ENCODE results near the gene KDM1B.
"Not testable (repeated sequence)": the region's sequence is repeated elsewhere in the genome, so short reads cannot be mapped to it uniquely, and the experiment has no call there.

The KDM1B gene

DNA sequence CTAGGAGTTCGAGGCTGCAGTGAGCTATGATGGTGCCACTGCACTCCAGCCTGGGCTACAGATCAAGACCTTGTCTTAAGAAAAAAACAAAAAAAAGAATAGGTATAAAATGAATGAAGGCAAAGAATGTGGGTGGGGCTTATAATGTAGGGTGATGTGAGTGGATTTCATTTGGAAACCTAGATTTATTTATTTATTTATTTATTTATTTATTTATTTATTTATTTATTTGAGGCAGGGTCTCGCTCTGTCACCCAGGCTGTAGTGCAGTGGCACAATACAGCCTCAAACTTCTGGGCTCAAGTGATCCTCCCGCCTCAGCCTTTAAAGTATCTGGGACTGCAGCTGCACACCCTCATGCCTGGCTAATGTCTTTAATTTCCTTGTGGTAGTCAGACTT is 3.8 kb upstream of the KDM1B start:
- not testable (repeated sequence) for DNase-seq

DNA sequence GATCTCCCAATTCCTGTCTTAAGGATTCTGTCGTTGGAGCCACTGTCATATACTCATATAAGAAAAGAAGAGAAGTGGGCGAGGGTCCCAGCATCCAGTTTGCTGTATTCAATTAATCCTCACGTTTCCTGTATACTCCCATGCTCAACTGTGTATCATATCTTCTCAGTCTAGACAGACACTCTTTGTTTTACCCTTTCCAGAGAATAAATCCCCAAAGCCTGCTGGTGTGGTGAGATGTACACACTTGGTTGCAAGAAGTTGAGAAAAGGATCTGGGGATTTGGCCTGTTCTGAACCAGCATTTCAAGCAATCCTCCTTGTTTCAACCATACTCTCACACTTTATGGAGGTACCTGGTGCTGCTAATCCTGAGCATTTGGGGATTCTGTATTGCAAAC is 3.4 kb upstream of the KDM1B start:
- no peak for DNase-seq

DNA sequence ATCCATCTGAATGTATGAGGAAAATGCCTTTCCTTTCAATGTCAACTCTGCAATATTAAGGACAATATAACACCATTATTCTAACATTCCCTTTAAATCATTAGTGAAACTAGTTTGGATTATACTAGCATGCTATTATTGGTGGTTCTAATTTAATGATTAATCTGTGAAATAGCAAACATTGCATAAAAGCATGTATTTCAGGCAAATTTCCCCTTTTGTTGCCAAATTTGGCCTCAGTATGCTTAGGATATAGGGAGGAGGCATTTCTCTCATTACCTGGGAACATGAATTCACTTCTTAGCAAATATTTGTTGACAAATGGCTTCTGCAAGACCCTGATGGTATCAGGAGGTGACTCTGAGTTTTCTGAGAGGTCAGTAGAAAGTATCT is 1.9 kb upstream of the KDM1B start:
- no peak for DNase-seq

DNA sequence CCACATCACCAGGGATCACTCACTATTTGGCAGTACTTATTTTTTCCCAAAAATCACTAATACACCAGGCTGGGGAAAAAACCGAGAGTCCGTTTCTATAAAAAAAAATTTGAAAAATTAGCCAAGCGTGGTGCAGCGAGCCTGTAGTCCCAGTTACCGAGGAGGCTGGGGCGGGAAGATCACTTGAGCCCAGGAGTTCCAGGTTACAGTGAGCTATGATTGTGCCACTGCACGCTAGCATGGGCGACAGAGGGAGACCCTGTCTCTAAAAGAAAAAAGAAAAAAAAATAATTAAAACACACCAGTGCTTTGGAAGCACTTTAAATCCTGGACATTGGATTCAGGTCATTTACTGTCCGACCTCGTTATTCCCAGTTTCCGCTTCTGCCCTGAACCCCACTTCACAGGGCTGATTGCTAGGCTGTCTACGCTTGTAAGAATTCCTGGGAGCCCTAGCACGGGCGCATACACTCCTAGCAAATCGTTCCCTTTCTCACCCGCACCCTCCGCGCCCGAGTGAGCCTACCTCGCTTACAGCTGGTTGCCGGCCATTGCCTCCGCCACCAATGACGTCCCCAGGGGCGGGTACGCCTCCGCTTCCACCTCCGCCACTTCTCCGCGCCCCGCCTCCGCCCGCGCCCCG is 594 bp upstream of the KDM1B start, which contains the start of gene TPMT:
TSS of gene TPMT (minus strand) at position 571 of the 643 bp plus-strand sequence. CDS start 5,950 bp downstream, outside the sequence.
- DNase-seq = peak; percentile 98

DNA sequence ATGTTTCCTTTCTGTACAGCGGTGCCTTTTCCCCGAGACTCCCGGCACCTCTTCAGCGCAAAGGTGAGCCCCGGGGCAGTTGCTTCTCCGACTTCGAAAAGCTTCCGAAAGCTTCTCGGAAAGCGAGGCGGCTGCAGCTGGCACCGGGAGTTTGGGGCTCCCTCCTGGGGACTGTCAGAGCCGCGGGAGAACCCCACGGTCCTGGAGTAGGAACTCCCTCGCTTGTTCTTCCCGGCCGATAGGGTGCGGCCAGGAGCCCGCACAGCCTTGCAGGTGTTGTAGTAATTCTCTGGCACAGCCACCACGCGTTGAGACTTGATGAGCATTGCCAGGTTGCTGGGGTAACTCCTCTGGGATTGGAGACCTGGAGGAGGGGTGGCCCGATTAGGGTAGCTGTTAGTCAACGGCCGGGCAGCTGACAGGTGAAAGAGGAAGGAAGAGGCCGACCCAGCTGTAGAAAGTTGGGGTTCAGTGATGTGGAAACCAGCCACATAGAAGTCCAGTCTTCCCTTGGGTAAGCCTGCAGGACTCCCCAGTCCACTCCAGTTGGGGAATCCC is 721 bp downstream of the KDM1B start:
- peak; percentile 85 for DNase-seq

DNA sequence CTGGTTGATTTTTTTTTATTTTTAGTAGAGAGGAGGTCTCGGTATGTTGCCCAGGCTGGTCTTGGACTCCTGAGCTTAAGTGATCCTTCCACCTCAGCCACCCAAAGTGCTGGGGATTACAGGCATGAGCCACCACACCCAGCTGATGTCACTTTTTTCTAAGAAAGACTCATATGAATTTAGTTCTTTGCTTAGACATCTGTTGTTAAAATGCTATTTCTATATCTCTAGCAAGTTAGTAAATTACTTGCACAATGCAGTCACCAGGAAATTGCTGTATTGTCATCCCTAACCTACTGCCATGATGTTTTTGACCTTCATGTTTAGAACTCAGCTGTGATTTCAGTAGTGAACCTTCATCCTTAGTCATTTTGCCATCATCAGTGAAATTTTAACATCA is 5.7 kb downstream of the KDM1B start:
- DNase-seq = no peak

DNA sequence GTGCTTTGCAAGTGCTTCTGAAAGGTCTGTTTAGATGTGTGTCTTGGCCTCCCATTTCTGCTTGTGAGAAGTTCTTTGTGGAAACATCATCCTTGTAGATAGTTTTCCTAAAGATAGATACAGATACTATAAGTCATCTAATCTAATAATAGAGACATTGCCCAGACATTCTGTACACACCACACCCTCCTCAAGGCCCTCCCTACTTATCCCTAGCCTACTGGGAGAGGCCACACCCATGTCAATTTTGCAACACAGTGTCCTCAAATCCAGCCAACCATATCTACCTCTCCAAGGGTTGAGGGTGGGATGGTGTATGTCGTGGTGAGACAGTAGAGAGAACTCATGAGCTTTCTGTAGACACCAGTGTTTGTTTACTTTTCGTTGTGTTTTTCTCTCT is 6.2 kb downstream of the KDM1B start:
- no peak for DNase-seq

DNA sequence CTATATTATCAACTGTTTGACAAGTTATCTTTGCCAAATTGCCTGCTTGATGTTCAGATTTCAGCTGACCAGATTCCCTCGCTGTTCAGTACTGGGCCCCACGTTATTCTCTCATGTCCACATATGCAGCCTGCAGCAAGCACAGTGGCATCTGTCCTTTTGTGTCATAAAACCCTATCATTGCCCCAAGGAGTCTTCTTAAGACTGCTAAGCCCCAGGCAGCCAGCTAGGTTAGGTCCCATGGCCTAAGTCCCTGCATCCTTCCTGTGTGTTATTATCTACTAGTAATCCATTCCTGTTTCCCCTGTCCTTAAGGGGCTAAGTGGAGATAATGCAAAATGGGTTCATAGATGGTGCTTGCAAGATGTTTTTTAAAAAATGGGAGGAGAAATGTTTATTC is 7.2 kb downstream of the KDM1B start:
- no peak for DNase-seq

DNA sequence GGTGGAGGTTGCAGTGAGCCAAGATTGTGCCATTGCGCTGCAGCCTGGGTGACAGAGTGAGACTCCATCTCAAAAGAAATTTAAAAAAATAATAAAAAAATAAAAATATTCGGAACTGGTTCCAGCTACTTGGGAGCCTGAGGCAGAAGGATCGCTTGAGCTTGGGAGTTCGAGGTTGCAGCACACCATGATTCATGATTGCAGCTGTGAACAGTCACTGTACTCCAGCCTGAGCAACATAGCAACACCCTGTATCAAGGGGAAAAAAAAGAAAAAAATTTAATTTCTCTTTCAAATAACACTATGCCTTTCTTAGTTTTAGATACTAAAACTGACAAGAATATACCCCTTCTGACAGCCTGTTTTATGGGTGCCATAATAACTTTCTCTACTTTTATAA is 10.5 kb downstream of the KDM1B start:
- DNase-seq = no peak

DNA sequence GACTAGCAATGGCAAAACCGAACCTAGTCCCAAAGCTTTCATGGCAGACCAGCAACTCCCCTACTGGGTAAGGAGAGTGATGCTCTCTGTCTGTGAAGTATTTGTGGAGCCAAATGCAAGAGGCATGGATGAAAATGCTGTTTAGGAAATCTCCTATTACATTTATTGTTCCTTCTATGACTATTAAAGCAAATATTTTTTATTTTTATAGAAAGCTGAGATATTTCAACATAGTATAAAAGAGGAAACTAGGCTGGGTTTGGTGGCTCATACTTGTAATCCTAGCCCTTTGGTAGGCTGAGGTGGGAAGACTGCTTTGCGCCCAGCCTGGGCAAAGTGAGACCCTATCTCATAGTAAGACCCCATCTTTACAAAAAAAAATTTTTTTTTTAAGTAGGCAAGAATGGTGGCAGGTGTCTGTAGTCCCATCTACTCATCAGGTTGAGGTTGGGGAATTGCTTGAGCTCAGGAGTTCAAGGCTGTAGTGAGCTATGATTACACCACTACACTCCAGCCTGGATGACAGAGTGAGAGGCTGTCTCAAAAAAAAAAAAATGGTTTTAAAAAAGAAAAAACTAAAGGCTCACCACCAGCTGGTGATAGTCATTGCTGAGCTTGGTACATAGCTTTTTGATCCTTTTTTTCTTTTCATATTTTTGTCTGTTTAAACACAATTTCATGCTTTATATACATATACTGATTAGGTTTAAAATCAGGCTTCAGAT is 11.3 kb downstream of the KDM1B start:
- DNase-seq = no peak

DNA sequence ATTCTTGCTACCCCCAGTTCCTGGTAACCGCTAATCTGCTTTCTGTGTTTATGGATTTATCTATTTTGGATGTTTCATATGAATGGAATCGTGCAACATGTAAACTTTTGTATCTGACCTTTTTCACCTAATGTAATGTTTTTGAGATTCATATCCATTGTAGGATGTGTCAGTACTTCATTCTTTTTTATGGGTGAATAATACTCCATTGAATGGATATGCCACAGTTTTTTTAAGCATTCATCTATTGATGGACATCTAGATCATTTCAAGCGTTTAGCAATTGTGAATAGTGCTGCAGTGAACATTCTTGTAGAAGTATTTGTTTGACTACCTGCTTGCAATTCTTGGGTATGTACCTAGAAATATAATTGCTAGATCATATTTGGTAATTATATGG is 13.0 kb downstream of the KDM1B start:
- no peak for DNase-seq

DNA sequence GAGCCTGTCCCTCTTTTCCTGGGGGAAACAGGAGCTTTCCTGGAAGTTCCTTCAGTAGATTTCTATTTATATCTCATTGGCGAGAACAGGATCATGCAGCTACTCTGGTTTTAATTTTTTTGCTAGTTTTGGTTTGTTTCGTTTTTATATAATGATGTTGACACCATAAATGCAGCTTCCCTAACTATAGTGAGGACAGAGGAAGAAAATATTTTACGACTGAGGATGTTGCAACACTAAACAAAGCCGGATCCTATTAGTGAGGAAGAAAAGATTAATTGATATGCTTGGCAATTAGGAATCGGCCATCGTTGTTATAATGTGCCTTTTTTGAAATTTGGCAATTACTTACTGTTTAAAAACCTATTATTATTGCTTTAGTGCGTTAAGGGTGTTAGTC is 16.6 kb downstream of the KDM1B start:
- no peak for DNase-seq

DNA sequence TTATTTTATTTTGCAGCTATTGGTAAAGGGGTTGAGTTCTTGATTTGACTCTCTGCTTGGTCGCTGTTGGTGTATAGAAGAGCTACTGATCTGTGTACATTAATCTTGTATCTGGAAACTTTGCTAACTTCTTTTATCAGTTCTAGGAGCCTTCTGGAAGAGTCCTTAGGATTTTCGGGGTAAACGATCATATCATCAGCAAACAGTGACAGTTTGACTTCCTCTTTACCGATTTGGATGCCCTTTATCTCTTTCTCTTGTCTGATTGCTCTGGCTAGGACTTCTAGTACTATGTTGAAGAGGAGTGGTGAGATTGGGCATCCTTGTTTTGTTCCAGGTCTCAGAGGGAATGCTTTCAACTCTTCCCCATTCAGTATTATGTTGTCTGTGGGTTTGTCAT is 21.0 kb downstream of the KDM1B start:
- DNase-seq = not testable (repeated sequence)

DNA sequence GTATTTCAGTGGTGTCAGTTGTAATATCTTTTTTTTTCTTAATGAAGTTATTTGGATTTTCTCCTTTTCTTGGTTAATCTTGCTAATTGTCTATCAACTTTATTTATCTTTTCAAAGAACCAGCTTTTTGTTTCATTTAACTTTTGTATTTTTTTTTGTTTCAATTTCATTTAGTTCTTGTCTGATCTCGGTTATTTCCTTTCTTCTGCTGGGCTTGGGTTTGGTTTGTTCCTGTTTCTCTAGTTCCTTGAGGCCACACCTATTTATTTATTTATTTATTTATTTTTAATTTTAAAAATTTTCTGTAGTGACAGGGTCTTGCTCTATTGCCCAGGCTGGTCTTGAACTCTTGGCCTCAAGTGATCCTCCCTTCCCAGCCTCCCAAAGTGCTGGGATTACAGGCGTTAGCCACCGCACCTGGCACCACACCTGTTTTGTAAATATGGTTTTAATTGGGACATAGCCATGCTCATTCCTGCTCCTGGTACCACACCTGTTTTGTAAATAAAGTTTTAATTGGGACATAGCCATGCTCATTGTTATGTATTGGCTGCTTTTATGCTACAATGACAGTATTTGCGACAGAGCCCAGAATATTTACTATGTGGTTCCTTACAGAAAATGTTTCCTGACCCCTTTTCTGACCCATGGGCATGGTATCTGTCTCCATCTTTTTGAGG is 22.2 kb downstream of the KDM1B start:
- DNase-seq = no peak

DNA sequence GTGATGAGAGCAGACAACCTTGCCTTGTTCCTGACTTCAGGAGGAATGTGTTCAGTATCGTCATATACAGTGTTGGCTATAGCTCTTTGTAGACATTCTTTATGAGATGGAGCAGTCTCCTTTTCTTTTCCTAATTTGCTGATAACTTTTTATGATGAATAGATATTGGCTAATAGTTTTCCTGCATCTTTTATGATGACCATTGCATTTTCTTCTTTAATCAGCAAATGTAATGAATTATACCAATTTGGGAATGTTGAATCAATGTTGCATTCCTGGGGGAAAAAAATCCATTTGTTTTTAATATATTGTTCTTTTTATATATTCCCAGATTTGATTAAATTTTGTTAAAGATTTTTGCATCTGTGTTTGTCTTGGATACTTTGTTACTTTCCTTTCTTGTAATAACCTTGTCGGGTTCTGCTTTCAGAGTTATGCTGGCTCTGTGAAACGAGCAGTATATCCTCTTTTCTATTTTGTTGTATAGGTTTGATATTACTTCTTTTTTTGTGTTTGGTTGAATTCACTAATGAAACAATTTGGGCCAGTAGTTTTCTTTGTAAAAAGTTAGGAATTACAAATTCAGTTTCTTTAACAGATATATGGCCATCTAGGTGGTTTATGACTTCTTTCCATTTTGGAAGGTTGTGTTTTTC is 23.9 kb downstream of the KDM1B start:
- DNase-seq = no peak

DNA sequence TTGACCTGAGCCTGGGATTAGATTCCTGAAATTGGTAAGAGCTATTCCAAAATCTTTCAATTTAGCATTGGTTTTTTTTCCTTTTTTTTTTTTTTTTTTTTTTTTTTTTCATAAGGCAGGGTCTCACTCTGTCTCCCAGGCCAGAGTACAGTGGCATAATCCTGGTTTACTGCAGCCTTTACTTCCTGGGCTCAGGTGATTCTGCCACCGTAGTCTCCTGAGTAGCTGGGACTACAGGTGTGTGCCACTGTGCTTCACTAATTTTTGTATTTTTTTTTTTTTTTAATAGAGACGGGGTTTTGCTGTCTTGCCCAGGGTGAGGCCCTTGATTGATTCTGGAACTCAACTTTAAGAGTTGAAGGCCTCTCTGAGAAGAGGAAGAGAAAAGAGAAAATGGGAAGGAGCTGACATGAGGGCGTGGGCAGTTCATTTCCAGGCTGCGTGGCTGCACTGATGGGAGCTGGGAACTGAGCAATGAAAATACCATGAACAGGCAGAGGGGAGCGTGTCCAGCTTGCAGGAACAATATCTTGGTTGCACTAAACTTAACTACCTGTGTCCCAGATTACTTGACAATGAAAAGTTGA is 24.6 kb downstream of the KDM1B start:
- no peak for DNase-seq

DNA sequence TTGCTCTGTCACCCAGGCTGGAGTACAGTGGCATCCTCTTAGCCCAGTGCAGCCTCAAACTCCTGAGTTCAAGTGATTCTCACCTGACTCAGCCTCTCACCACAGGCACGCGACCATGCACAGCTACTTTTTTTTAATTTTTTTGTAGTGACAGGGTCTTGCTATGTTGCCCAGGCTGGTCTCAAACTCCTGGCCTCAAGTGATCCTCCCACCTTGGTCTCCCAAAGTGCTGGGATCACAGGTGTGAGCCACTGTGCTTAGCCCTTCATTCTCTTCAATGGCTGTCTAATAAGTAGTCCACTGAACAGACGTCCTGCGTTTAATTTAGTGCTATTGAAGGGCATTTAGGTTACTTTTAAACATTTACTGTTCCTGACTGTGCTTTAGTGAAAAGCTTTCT is 27.3 kb downstream of the KDM1B start:
- no peak for DNase-seq

DNA sequence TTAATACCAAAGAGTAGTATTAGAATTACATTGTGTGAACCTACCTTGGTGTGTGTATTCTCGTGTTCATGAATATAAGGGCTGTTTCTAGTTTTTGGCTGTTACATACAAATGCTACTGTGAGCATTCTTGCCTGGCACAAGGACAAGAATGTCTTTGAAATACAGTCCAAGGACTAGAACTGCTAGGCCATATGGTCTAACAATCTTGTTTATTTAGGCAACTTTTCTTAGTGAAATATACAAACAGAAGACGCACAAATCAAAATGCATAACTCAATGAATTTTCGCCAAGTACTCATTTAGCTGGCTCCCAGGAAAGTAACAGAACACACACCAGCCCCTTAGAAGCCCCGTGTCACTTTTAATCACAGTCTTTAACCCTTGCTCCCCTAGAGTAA is 28.5 kb downstream of the KDM1B start:
- no peak for DNase-seq

DNA sequence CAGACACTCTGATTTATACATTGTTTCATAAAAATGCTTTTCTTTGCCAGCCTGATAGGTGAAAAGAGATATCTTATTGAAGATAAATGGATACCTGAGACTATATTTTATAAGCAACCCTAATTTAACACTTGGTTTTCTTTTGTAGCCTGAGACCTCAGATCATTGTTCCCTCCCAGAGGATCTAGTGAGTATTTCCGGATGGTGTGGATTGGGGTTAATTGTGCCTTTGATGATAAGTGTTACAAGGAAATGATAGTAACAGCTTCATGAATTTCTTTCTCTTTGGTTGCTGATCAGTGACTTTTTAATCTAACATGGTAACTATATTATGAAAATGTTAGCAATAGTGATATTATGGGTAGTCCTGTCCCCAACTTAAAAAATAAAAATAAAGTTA is 30.4 kb downstream of the KDM1B start:
- no peak for DNase-seq

DNA sequence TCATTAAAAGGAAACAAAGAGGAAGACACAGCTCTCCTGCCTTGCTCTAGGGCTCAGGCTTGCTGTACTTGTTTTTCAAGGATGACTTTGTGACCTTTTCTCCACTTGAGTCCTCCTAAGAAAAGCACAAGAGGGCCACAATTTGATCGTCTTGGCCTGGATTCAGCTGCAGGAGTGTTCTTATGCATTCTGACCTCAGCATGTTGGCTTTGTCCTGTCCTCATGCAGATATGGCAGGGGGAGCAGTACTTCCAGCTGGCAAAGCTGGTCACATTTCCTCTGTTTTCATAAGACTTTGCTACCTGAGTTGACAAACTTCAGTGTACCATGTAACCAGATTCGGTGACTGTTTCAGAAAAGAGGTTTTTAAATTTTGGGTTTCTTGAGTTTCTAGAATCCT is 30.8 kb downstream of the KDM1B start:
- DNase-seq = no peak

DNA sequence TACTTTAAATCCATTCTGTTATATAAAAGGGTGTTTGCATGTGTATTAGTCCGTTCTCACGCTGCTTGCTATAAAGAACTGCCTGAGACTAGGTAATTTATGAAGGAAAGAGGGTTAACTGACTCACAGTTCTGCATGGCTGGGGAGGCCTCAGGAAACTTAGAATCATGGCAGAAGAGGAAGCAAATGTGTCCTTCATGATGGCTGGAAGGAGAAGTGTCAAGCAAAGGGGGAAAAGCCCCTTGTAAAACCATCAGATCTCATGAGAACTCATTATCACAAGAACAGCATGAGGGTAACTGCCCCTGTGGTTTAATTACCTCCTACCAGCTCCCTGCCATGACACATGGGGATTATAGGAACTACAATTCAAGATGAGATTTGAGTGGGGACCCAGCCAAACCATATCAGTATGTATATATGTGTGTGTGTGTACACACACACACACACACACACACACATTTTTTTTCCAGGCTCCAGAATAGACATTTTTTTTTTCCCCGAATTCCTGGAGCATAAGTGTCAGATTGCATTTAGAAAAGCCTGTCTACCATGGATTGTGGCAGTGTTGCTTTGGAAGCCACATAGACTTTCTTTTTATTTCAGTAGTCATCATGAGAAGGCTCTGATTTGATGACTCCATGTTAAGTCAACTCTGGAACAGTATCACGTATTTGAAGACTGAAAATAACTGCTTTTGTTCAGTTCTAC is 31.5 kb downstream of the KDM1B start:
- DNase-seq = no peak

DNA sequence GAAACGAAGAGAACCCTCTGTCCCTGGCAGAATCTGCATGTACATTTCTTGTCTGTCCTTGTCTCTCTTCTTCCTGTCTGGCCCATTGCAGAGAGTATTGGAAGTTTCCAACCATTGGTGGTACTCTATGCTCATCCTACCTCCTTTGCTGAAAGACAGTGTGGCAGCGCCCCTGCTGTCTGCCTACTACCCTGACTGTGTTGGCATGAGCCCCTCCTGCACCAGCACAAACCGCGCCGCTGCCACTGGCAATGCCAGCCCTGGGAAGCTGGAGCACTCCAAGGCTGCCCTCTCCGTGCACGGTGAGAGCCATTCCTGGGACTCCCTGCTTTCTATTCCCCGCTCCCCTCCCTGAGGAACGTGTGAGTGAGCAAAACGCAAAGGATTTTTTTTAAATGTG is 32.5 kb downstream of the KDM1B start:
- DNase-seq = no peak

All from NCI-H345 (cell line).